H1 (cell line): ENCODE data around the gene LRRC63. TPM values are rescaled to one million over a fixed set of nuclear protein-coding genes. Genes with fewer than 3 reads are reported as not detected.
A peak's percentile ranks its signal among the peaks of the same experiment; 100 is the strongest.

Source experiments
- CTCF ChIA-PET: fragments of 300-600 bp; sonication (Branson Sonifier 250); formaldehyde crosslinking; loops from one replicate; lab custom pipeline; 2021; ENCODE audit not compliant: partially characterized antibody; lab: Charles Lee
- POLR2A ChIA-PET: fragments of 300-600 bp; sonication (Branson Sonifier 250); formaldehyde crosslinking; loops from one replicate; lab custom pipeline; 2021; ENCODE audit warnings: inconsistent platforms; ENCODE audit not compliant: partially characterized antibody; lab: Charles Lee
- DNase-seq, 2 experiments: peaks; one replicate each; pipeline versions ENCODE4 v3.0.0 to v3.0.0-alpha.2; 2010 to 2022; ENCODE audit warnings: low spot score in 2 of 2, low read depth in 1 of 2, mixed read lengths in 1 of 2
- FAIRE-seq: peaks from 2 replicates; lab custom pipeline; 2011; peaks lifted over from hg19 to GRCh38; lab: Jason Lieb, UNC
- H2AFZ ChIP-seq: 2 replicates; pipeline ENCODE4 v1.8.1; 2012; ENCODE audit warnings: low read length, inconsistent platforms
- H2AK5ac ChIP-seq: 2 replicates; pipeline ENCODE4 v1.6.1; 2013; ENCODE audit warnings: low read depth, low read length
- H2BK120ac ChIP-seq: replicated peaks from 2 replicates; pipeline ENCODE3; 2013; ENCODE audit warnings: low read depth, low read length, inconsistent platforms
- H2BK12ac ChIP-seq: 2 replicates; pipeline ENCODE4 v1.6.1; 2013; ENCODE audit warnings: low read depth, low read length
- H2BK15ac ChIP-seq: 2 replicates; pipeline ENCODE4 v1.6.1; 2013; ENCODE audit warnings: low read length
- H2BK20ac ChIP-seq: 2 replicates; pipeline ENCODE4 v1.6.1; 2013; ENCODE audit warnings: low read length
- H2BK5ac ChIP-seq: 2 replicates; pipeline ENCODE4 v1.6.1; 2013; ENCODE audit warnings: low read depth, low read length
- H3K14ac ChIP-seq: 2 replicates; pipeline ENCODE4 v1.6.1; 2013; ENCODE audit warnings: inconsistent platforms; ENCODE audit not compliant: insufficient read length
- H3K18ac ChIP-seq: 2 replicates; pipeline ENCODE4 v1.6.1; 2013; ENCODE audit warnings: low read length; ENCODE audit errors: extremely low read depth
- H3K23ac ChIP-seq: 2 replicates; pipeline ENCODE4 v1.6.1; 2013; ENCODE audit warnings: inconsistent platforms; ENCODE audit not compliant: insufficient read length
- H3K23me2 ChIP-seq: 2 replicates; pipeline ENCODE4 v1.6.1; 2013; ENCODE audit warnings: low read depth, low read length
- H3K27ac ChIP-seq: 2 replicates; pipeline ENCODE4 v1.6.1; 2011; ENCODE audit warnings: low read depth, low read length, inconsistent platforms
- H3K27me3 ChIP-seq, 4 experiments: replicated peaks in 1 of 4; 1 replicate in 1 of 4; 2 replicates in 3 of 4; pipeline versions ENCODE4 v1.6.1 to v1.8.1; 2011 to 2013; ENCODE audit warnings: low read length in 3 of 4, mild to moderate bottlenecking in 3 of 4, inconsistent platforms in 2 of 4, mixed read lengths in 2 of 4, moderate library complexity in 1 of 4; ENCODE audit not compliant: control insufficient read depth in 3 of 4, insufficient read depth in 3 of 4; ENCODE audit errors: extremely low read depth in 1 of 4
- H3K36me3 ChIP-seq, 4 experiments: 2 replicates each; pipeline versions ENCODE4 v1.6.1 to v1.8.1; 2011 to 2013; ENCODE audit warnings: mild to moderate bottlenecking in 4 of 4, low read length in 3 of 4, moderate library complexity in 2 of 4, control low read depth in 1 of 4, inconsistent platforms in 1 of 4; ENCODE audit not compliant: insufficient read depth in 4 of 4, control insufficient read depth in 2 of 4
- H3K4ac ChIP-seq: replicated peaks from 2 replicates; pipeline ENCODE3; 2013; ENCODE audit warnings: low read length, low read depth, mixed read lengths, inconsistent platforms; ENCODE audit not compliant: insufficient read length
- H3K4me1 ChIP-seq, 4 experiments: replicated peaks in 1 of 4; 1 replicate in 1 of 4; 2 replicates in 3 of 4; pipeline versions ENCODE4 v1.6.1 to v1.8.1; 2011 to 2013; ENCODE audit warnings: low read length in 3 of 4, inconsistent platforms in 2 of 4, mixed read lengths in 1 of 4; ENCODE audit not compliant: insufficient read depth in 4 of 4, control insufficient read depth in 3 of 4
- H3K4me2 ChIP-seq, 2 experiments: 2 replicates each; pipeline versions ENCODE4 v1.6.1 to v1.8.1; 2011 to 2013; ENCODE audit warnings: low read depth in 2 of 2, low read length in 2 of 2, control low read depth in 1 of 2, inconsistent platforms in 1 of 2, mild to moderate bottlenecking in 1 of 2; ENCODE audit not compliant: insufficient read depth in 1 of 2
- H3K4me3 ChIP-seq, 4 experiments: fragments of 200-600, 300-600 bp in 1 of 4; sonication (generic), shearing (Covaris generic), sonication (Bioruptor Twin) in 1 of 4; 2 replicates each; pipeline versions ENCODE4 v1.5.1 to v1.8.1; 2011 to 2016; ENCODE audit warnings: low read length in 4 of 4, low read depth in 3 of 4, control low read depth in 2 of 4, inconsistent platforms in 2 of 4, mild to moderate bottlenecking in 2 of 4, mixed read lengths in 1 of 4, moderate library complexity in 1 of 4; ENCODE audit not compliant: insufficient read depth in 2 of 4; ENCODE audit errors: extremely low read depth in 1 of 4
- H3K56ac ChIP-seq: replicated peaks from 2 replicates; pipeline ENCODE3; 2013; ENCODE audit warnings: low read depth, mild to moderate bottlenecking, mixed read lengths, low read length, inconsistent platforms; ENCODE audit not compliant: insufficient read length
- H3K79me1 ChIP-seq: 2 replicates; pipeline ENCODE4 v1.6.1; 2013; ENCODE audit warnings: low read depth, low read length, control low read depth
- H3K79me2 ChIP-seq, 2 experiments: 2 replicates each; pipeline versions ENCODE4 v1.6.1 to v1.8.1; 2012 to 2013; ENCODE audit warnings: low read length in 2 of 2, mild to moderate bottlenecking in 2 of 2, inconsistent platforms in 1 of 2; ENCODE audit not compliant: insufficient read depth in 2 of 2, control insufficient read depth in 1 of 2
- H3K9ac ChIP-seq, 4 experiments: replicated peaks in 1 of 4; 1 replicate in 1 of 4; 2 replicates in 3 of 4; pipeline versions ENCODE4 v1.6.1 to v1.8.1; 2011 to 2013; ENCODE audit warnings: low read depth in 3 of 4, low read length in 3 of 4, control low read depth in 2 of 4, mild to moderate bottlenecking in 2 of 4, moderate library complexity in 2 of 4, inconsistent platforms in 1 of 4; ENCODE audit errors: extremely low read depth in 1 of 4
- H3K9me3 ChIP-seq, 2 experiments: 2 replicates each; pipeline versions ENCODE4 v1.6.1 to v1.8.1; 2012 to 2013; ENCODE audit warnings: mild to moderate bottlenecking in 2 of 2, moderate library complexity in 2 of 2, control low read depth in 1 of 2, inconsistent platforms in 1 of 2, low read depth in 1 of 2, low read length in 1 of 2, mixed read lengths in 1 of 2; ENCODE audit not compliant: insufficient read depth in 2 of 2
- H4K20me1 ChIP-seq, 2 experiments: replicated peaks in 1 of 2; 2 replicates each; pipeline versions ENCODE3 to v1.8.1; 2011 to 2013; ENCODE audit warnings: inconsistent platforms in 2 of 2, low read length in 2 of 2, mild to moderate bottlenecking in 1 of 2; ENCODE audit not compliant: insufficient read depth in 2 of 2, control insufficient read depth in 1 of 2
- H4K5ac ChIP-seq: 2 replicates; pipeline ENCODE4 v1.6.1; 2013; ENCODE audit warnings: low read length, low read depth, mixed read lengths, inconsistent platforms; ENCODE audit not compliant: insufficient read length
- H4K8ac ChIP-seq: 2 replicates; pipeline ENCODE4 v1.8.0; 2013; ENCODE audit warnings: mild to moderate bottlenecking, moderate library complexity, low read length, inconsistent platforms; ENCODE audit not compliant: insufficient read depth; ENCODE audit errors: extremely low read depth
- H4K91ac ChIP-seq: replicated peaks from 2 replicates; pipeline ENCODE3; 2013; ENCODE audit warnings: low read length, mixed read lengths, inconsistent platforms; ENCODE audit not compliant: insufficient read length
- RBBP5 ChIP-seq: IDR thresholded peaks from 2 replicates; pipeline ENCODE4 v1.7.1; 2012; ENCODE audit warnings: low read depth, mild to moderate bottlenecking, inconsistent platforms, low read length, moderate library complexity, borderline replicate concordance
- YY1 ChIP-seq: IDR thresholded peaks from 2 replicates; pipeline ENCODE4 v1.6.1; 2011; ENCODE audit warnings: low read depth, mild to moderate bottlenecking, low read length
- WGBS, 2 experiments: shearing (Covaris generic) in 1 of 2; methylation state at CpG; one replicate each; pipeline versions ENCODE4 v1.1.6 to v1.1.7; 2013 to 2015; ENCODE audit warnings: low lambda C conversion rate in 2 of 2, mixed read lengths in 2 of 2, inconsistent platforms in 1 of 2, low coverage in 1 of 2, missing lambda C conversion rate in 1 of 2; ENCODE audit not compliant: insufficient replicate concordance in 2 of 2, insufficient coverage in 1 of 2, insufficient read length in 1 of 2; ENCODE audit errors: extremely low coverage in 1 of 2, missing lambda C conversion rate in 1 of 2; 5-methylcytosine and 5-hydroxymethylcytosine counted together
- polyA plus RNA-seq, 7 experiments: library from polyadenylated mRNA; depleted of rRNA in 3 of 7; stranded (reverse) in 5 of 7; unstranded in 2 of 7; fragments of >200 nt in 5 of 7; fragments of 200-250 nt in 2 of 7; gene quantifications; 1 replicate in 5 of 7; 2 replicates in 1 of 7; 4 replicates in 1 of 7; pipeline versions ENCODE4 v1.2.1 to v1.2.3, GENCODE V29; 2011 to 2013; ENCODE audit warnings: missing spikeins in 2 of 7, mixed read lengths in 2 of 7
- total RNA-seq: library from RNA; stranded (reverse); fragmentation: NEBNext Ultra II Directional; extraction: Animal tissue kit (Norgen Biotek cat#: 25700); gene quantifications from 2 replicates; pipeline ENCODE4 v1.2.1, GENCODE V29; 2021

The LRRC63 gene
- total and polyA plus RNA-seq, 2 of the 8 experiments (the other 6 are each of a cell fraction or from before 2014, with no cell fraction given): not detected

- no peak overlapping the region for H2BK15ac ChIP-seq
- H3K9me3 ChIP-seq: no peaks in the 10 kb centered on the region
- POLR2A ChIA-PET: interaction anchor here (0.5 kb wide), 1 partner anchor 127 kb away, joined by 4 read pairs; no protein-coding TSS in a partner anchor
- no peak overlapping the region for H3K9ac ChIP-seq
- H3K4me1 ChIP-seq: no peaks in the 10 kb centered on the region
- no peaks in the 10 kb centered on the region for H4K20me1 ChIP-seq
- H3K4me2 ChIP-seq: no peak overlapping the region
- no peaks in the 10 kb centered on the region for H3K79me1 ChIP-seq
- H3K56ac ChIP-seq: no peak overlapping the region
- no peak overlapping the region for H2BK12ac ChIP-seq
- H2AFZ ChIP-seq: 0 out of 2 replicates have a peak overlapping the region, but pooled peaks have one; percentile 74
- H3K18ac ChIP-seq: no peak overlapping the region
- no peak overlapping the region for H4K91ac ChIP-seq
- FAIRE-seq: no peak
- no peaks in the 10 kb centered on the region for H3K27me3 ChIP-seq
- H3K4ac ChIP-seq: no peak overlapping the region
- H3K14ac ChIP-seq: no peak overlapping the region
- H3K4me3 ChIP-seq: no peak overlapping the region
- no peak overlapping the region for H2AK5ac ChIP-seq
- no peak overlapping the region for H3K27ac ChIP-seq
- no peaks in the 10 kb centered on the region for H3K79me2 ChIP-seq
- H2BK20ac ChIP-seq: no peak overlapping the region
- WGBS, 2 experiments: 65% methylated on average over 3 of the region's 3 CpGs; no CpG with 5 or more reads in 1 of the 2 experiments
- CTCF ChIA-PET: interaction anchor here (0.5 to 2.2 kb wide), 6 partner anchors 21 to 175 kb away, joined by 3 to 9 read pairs (median 4); no protein-coding TSS in a partner anchor
- no peak overlapping the region for H4K5ac ChIP-seq
- no peak for TF ChIP-seq YY1
- no peak for TF ChIP-seq RBBP5
- H2BK5ac ChIP-seq: no peak overlapping the region
- H2BK120ac ChIP-seq: no peak overlapping the region
- no peaks in the 10 kb centered on the region for H3K23me2 ChIP-seq
- no peak for DNase-seq
- no peaks in the 10 kb centered on the region for H3K36me3 ChIP-seq
- H4K8ac ChIP-seq: no peak overlapping the region
- no peak overlapping the region for H3K23ac ChIP-seq
Observed at GRCh38 chr13:46320406-46320805, 108.7 kb downstream of the LRRC63 start.
